K562 (cell line): ENCODE measurements around the gene NOSTRIN.

Experiments
- CTCF ChIP-seq, 3 experiments: IDR thresholded peaks in 2 of 3; conservative IDR thresholded peaks in 1 of 3; 2 replicates each; pipeline ENCODE4 v1.5.1; 2011 to 2012; ENCODE audit warnings: low read length in 3 of 3, mild to moderate bottlenecking in 3 of 3, control low read depth in 2 of 3, improper control_type of control experiment in 1 of 3, inconsistent platforms in 1 of 3, low read depth in 1 of 3, mixed read lengths in 1 of 3, moderate library complexity in 1 of 3; ENCODE audit not compliant: insufficient read depth in 2 of 3
- E2F1 ChIP-seq: sonication (generic); formaldehyde crosslinking; IDR thresholded peaks from 2 replicates; pipeline ENCODE4 v1.8.1; 2023; ENCODE audit warnings: mild to moderate bottlenecking, missing genetic modification reagents, moderate library complexity
- EZH2 ChIP-seq: IDR thresholded peaks from 2 replicates; pipeline ENCODE4 v1.6.1; 2012; ENCODE audit warnings: low read depth, mild to moderate bottlenecking, inconsistent platforms, low read length, borderline replicate concordance
- HCFC1 ChIP-seq: IDR thresholded peaks from 2 replicates; pipeline ENCODE4 v1.6.1; 2012; ENCODE audit warnings: low read depth, low read length, improper control_type of control experiment
- ID3 ChIP-seq, 2 experiments: fragments of 250-450 bp in 1 of 2; fragments of 450-650 bp in 1 of 2; sonication (Bioruptor Pico) in 1 of 2; IDR thresholded peaks; 2 replicates each; pipeline versions ENCODE4 v1.6.1 to v1.8.0; 2016 to 2021; ENCODE audit warnings: mild to moderate bottlenecking in 2 of 2, moderate library complexity in 2 of 2, missing compliant biosample characterization in 1 of 2, missing genetic modification characterization in 1 of 2
- KDM1A ChIP-seq, 2 experiments: fragments of 450-650 bp; IDR thresholded peaks; 2 replicates each; pipeline ENCODE4 v1.6.1; 2016; ENCODE audit warnings: mild to moderate bottlenecking in 2 of 2
- LARP7 ChIP-seq: fragments of 450-650 bp; IDR thresholded peaks from 2 replicates; pipeline ENCODE4 v1.6.1; 2016
- POLR2AphosphoS5 ChIP-seq: IDR thresholded peaks from 2 replicates; pipeline ENCODE4 v1.6.1; 2011; ENCODE audit warnings: mild to moderate bottlenecking, low read depth, low read length, moderate library complexity; ENCODE audit not compliant: control insufficient read depth, insufficient read depth
- SIN3B ChIP-seq: fragments of 450-650 bp; IDR thresholded peaks from 2 replicates; pipeline ENCODE4 v1.6.1; 2017; ENCODE audit warnings: low read depth, mild to moderate bottlenecking, moderate library complexity
- U2AF1 ChIP-seq: fragments of 200-400 bp; formaldehyde crosslinking; optimal IDR thresholded peaks from 2 replicates; pipeline ENCODE3; 2017; ENCODE audit warnings: mild to moderate bottlenecking, low read depth, low read length, moderate library complexity
- ZFP30 ChIP-seq: fragments of 250-450 bp; sonication (Bioruptor Pico); IDR thresholded peaks from 2 replicates; pipeline ENCODE4 v1.8.0; 2022; ENCODE audit warnings: moderate library complexity, mild to moderate bottlenecking, inconsistent platforms, borderline replicate concordance
- ZFX ChIP-seq: sonication (generic); formaldehyde crosslinking; IDR thresholded peaks from 2 replicates; pipeline ENCODE4 v1.8.0; 2022; ENCODE audit warnings: mild to moderate bottlenecking, missing genetic modification reagents, moderate library complexity
- TF ChIP-seq, protein P1 (sequence below): fragments of 200-400 bp; formaldehyde crosslinking; IDR thresholded peaks from 2 replicates; pipeline ENCODE4 v1.6.1; 2017; ENCODE audit warnings: mild to moderate bottlenecking, low read depth, low read length, moderate library complexity

- TF ChIP-seq EZH2, result no peak
- TF ChIP-seq U2AF1, result no peak
- no peak for TF ChIP-seq E2F1
- no peak for TF ChIP-seq CTCF (IDR thresholded peaks at IDR 0.05 in 2 of 3, conservative IDR thresholded peaks at IDR 0.05 in 1 of 3; ENCODE audit: insufficient read depth in 2 of 3, low read depth in 1 of 3, low read length in 3 of 3)
- TF ChIP-seq, protein P1, sequence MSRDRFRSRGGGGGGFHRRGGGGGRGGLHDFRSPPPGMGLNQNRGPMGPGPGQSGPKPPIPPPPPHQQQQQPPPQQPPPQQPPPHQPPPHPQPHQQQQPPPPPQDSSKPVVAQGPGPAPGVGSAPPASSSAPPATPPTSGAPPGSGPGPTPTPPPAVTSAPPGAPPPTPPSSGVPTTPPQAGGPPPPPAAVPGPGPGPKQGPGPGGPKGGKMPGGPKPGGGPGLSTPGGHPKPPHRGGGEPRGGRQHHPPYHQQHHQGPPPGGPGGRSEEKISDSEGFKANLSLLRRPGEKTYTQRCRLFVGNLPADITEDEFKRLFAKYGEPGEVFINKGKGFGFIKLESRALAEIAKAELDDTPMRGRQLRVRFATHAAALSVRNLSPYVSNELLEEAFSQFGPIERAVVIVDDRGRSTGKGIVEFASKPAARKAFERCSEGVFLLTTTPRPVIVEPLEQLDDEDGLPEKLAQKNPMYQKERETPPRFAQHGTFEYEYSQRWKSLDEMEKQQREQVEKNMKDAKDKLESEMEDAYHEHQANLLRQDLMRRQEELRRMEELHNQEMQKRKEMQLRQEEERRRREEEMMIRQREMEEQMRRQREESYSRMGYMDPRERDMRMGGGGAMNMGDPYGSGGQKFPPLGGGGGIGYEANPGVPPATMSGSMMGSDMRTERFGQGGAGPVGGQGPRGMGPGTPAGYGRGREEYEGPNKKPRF, result no peak
- TF ChIP-seq HCFC1, result no peak
- TF ChIP-seq ZFX (CRISPR knock-in tag), result no peak
- TF ChIP-seq SIN3B, result no peak
- TF ChIP-seq POLR2AphosphoS5, result no peak
- no peak for TF ChIP-seq LARP7
- TF ChIP-seq ZFP30 (CRISPR knock-in tag), result no peak
- TF ChIP-seq ID3 (CRISPR knock-in tag; IDR thresholded peaks at IDR 0.05), result no peak
- no peak for TF ChIP-seq ID3 (tag; IDR thresholded peaks at IDR 0.05)
- no peak for TF ChIP-seq KDM1A (IDR thresholded peaks at IDR 0.05)
These were observed 72.1 kb downstream of the NOSTRIN start for GRCh38 chr2:168874368-168875054.
